GM12878 (cell line): ENCODE results near the gene TPO. TPM values are rescaled to one million over a fixed set of nuclear protein-coding genes. Genes with fewer than 3 reads are reported as not detected.

ENCODE experiments used
- ATAC-seq: fragments of 200-7000 bp; cut with Tn5 transposase; 3 replicates; pipeline ENCODE4 v1.9.1; 2020; ENCODE audit warnings: mild to moderate bottlenecking, moderate library complexity
- BruUV-seq: library from RNA; stranded (reverse); fragments of 400-500 nt; replicated peaks from 2 replicates; lab custom pipeline; 2021; lab: Mats Ljungman, UMichigan
- CTCF ChIA-PET: fragments of 300-600 bp; sonication (Branson Sonifier 250); formaldehyde crosslinking; extraction: SDS; loops from one replicate; lab custom pipeline; 2021; ENCODE audit warnings: inconsistent platforms; lab: Yijun Ruan, JAX
- POLR2A ChIA-PET: fragments of 350-600 bp; formaldehyde crosslinking; extraction: SDS; loops from one replicate; lab custom pipeline; 2021; ENCODE audit warnings: inconsistent platforms; lab: Charles Lee
- RAD21 ChIA-PET: fragments of 300-600 bp; sonication (Branson Sonifier 250); formaldehyde crosslinking; loops from one replicate; lab custom pipeline; 2023; ENCODE audit warnings: antibody characterized with exemption; ENCODE audit not compliant: unreplicated experiment; lab: Charles Lee
- SMC1A ChIA-PET: fragments of 300-600 bp; sonication (Branson Sonifier 250); formaldehyde crosslinking; loops from one replicate; lab custom pipeline; 2023; ENCODE audit not compliant: unreplicated experiment, uncharacterized antibody; lab: Charles Lee
- DNase-seq: peaks from one replicate; pipeline ENCODE4 v3.0.0-alpha.2; 2011; ENCODE audit warnings: low read depth, low spot score
- FAIRE-seq: peaks from 3 replicates; lab custom pipeline; 2011; peaks lifted over from hg19 to GRCh38; lab: Jason Lieb, UNC
- H2AFZ ChIP-seq: 2 replicates; pipeline ENCODE4 v1.6.0; 2011; ENCODE audit warnings: low read depth, low read length, control low read depth; ENCODE audit not compliant: control insufficient read depth
- H3K27ac ChIP-seq: 2 replicates; pipeline ENCODE4 v1.5.1; 2011; ENCODE audit warnings: control low read depth; ENCODE audit not compliant: control insufficient read depth, insufficient read depth
- H3K27me3 ChIP-seq, 2 experiments: replicated peaks in 1 of 2; 2 replicates each; pipeline versions ENCODE4 v1.6.0 to v1.6.1; 2011; ENCODE audit warnings: low read length in 1 of 2; ENCODE audit not compliant: control insufficient read depth in 2 of 2, insufficient read depth in 2 of 2
- H3K36me3 ChIP-seq, 2 experiments: 2 replicates each; pipeline ENCODE4 v1.5.1; 2011; ENCODE audit warnings: low read length in 1 of 2; ENCODE audit not compliant: control insufficient read depth in 2 of 2, insufficient read depth in 2 of 2
- H3K4me1 ChIP-seq: 2 replicates; pipeline ENCODE4 v1.6.1; 2011; ENCODE audit warnings: mild to moderate bottlenecking, low read length, moderate library complexity, mixed read lengths; ENCODE audit not compliant: control insufficient read depth, insufficient read depth
- H3K4me2 ChIP-seq: 2 replicates; pipeline ENCODE4 v1.6.0; 2011; ENCODE audit warnings: control low read depth; ENCODE audit not compliant: control insufficient read depth, insufficient read depth
- H3K4me3 ChIP-seq: fragments of 200-600 bp; sonication (generic); 2 replicates; pipeline ENCODE4 v1.5.1; 2016
- H3K79me2 ChIP-seq: 2 replicates; pipeline ENCODE4 v1.6.0; 2011; ENCODE audit warnings: low read length; ENCODE audit not compliant: control insufficient read depth, insufficient read depth
- H3K9ac ChIP-seq: 2 replicates; pipeline ENCODE4 v1.8.0; 2011; ENCODE audit warnings: low read length, control low read depth, mixed read lengths; ENCODE audit not compliant: control insufficient read depth, insufficient read depth
- H3K9me3 ChIP-seq: replicated peaks from 3 replicates; pipeline ENCODE4 v1.5.1; 2011; ENCODE audit warnings: mild to moderate bottlenecking, low read length; ENCODE audit not compliant: control insufficient read depth, insufficient read depth
- H4K20me1 ChIP-seq: 2 replicates; pipeline ENCODE4 v1.6.0; 2011; ENCODE audit not compliant: control insufficient read depth, insufficient read depth
- CBX3 ChIP-seq: fragments of 200-600 bp; sonication (generic); IDR thresholded peaks from 2 replicates; pipeline ENCODE4 v1.6.1; 2016; ENCODE audit warnings: low read depth, borderline replicate concordance
- DPF2 ChIP-seq: fragments of 450-650 bp; IDR thresholded peaks from 2 replicates; pipeline ENCODE4 v1.6.1; 2017; ENCODE audit warnings: mild to moderate bottlenecking
- HDAC6 ChIP-seq: fragments of 200-600 bp; sonication (generic); IDR thresholded peaks from one replicate; pipeline ENCODE4 v1.8.0; 2017; ENCODE audit warnings: antibody characterized with exemption; ENCODE audit not compliant: unreplicated experiment
- HDGF ChIP-seq: fragments of 450-650 bp; IDR thresholded peaks from 2 replicates; pipeline ENCODE4 v1.6.1; 2016; ENCODE audit warnings: antibody characterized with exemption
- IKZF1 ChIP-seq: fragments of 450-650 bp; conservative IDR thresholded peaks from 2 replicates; pipeline ENCODE4 v1.6.1; 2017; ENCODE audit warnings: antibody characterized with exemption, mild to moderate bottlenecking
- KAT2A ChIP-seq: conservative IDR thresholded peaks from 2 replicates; pipeline ENCODE4 v1.6.1; 2011; ENCODE audit warnings: low read depth, low read length; ENCODE audit not compliant: control insufficient read depth
- LARP7 ChIP-seq: fragments of 450-650 bp; IDR thresholded peaks from 2 replicates; pipeline ENCODE4 v1.6.1; 2017; ENCODE audit warnings: mild to moderate bottlenecking
- MEF2A ChIP-seq: IDR thresholded peaks from 2 replicates; pipeline ENCODE4 v1.6.1; 2011; ENCODE audit warnings: low read depth, mild to moderate bottlenecking, low read length, moderate library complexity; ENCODE audit not compliant: insufficient read depth
- NBN ChIP-seq: fragments of 450-650 bp; IDR thresholded peaks from 2 replicates; pipeline ENCODE4 v1.6.1; 2016
- NRF1 ChIP-seq: conservative IDR thresholded peaks from 2 replicates; pipeline ENCODE4 v1.6.1; 2011; ENCODE audit warnings: mild to moderate bottlenecking, low read depth, low read length, improper control_type of control experiment
- PML ChIP-seq: IDR thresholded peaks from 2 replicates; pipeline ENCODE4 v1.6.1; 2012; ENCODE audit warnings: low read length, inconsistent platforms
- POLR2AphosphoS2 ChIP-seq: IDR thresholded peaks from 2 replicates; pipeline ENCODE4 v1.6.1; 2011; ENCODE audit warnings: low read depth, mild to moderate bottlenecking, low read length, improper control_type of control experiment, moderate library complexity
- POU2F2 ChIP-seq: IDR thresholded peaks from 3 replicates; pipeline ENCODE4 v1.6.1; 2011; ENCODE audit warnings: low read depth, mild to moderate bottlenecking, low read length, borderline replicate concordance
- WGBS: methylation state at CpG from one replicate; pipeline ENCODE4 v1.1.6; 2016; ENCODE audit warnings: low lambda C conversion rate; ENCODE audit not compliant: insufficient replicate concordance, insufficient coverage; ENCODE audit errors: missing lambda C conversion rate; 5-methylcytosine and 5-hydroxymethylcytosine counted together
- in situ Hi-C: fragments of 300-500 bp; cut with MboI; formaldehyde crosslinking; loops from 9 replicates; pipeline ENCODE4 v1.14.3; 2018; ENCODE audit warnings: mixed read lengths
- intact Hi-C: fragments of 100-400 bp; cut with micrococcal nuclease; formaldehyde crosslinking; loops from one replicate; pipeline ENCODE4 v1.14.2; 2022; ENCODE audit not compliant: unreplicated experiment
- polyA plus RNA-seq, 11 experiments: library from polyadenylated mRNA; depleted of rRNA in 4 of 11; unstranded in 6 of 11; stranded (reverse) in 5 of 11; fragments of >200 nt; fragmentation: Nextera tagmentation in 4 of 11; fragmentation: Illumina TruSeq in 1 of 11; extraction: Ambion mirVana in 4 of 11; extraction: Trizol in 1 of 11; gene quantifications; 1 replicate in 1 of 11; 2 replicates in 10 of 11; pipeline versions ENCODE4 v1.2.1 to v1.2.3, GENCODE V29; 2011 to 2016; ENCODE audit warnings: inconsistent platforms in 2 of 11, missing spikeins in 2 of 11, low read depth in 1 of 11
- total RNA-seq, 4 experiments: library from RNA; depleted of rRNA in 3 of 4; stranded (reverse); fragments of >200 nt in 3 of 4; fragmentation: Illumina TruSeq in 1 of 4; extraction: Trizol in 1 of 4; gene quantifications; 2 replicates each; pipeline versions ENCODE4 v1.2.1 to v1.2.3, GENCODE V29; 2013 to 2021

Gene TPO
- total and polyA plus RNA-seq, 10 of the 15 experiments (the other 5 are each of a cell fraction or from before 2014, with no cell fraction given) = 0.07 to 0.11 TPM; not detected in 8

DNA sequence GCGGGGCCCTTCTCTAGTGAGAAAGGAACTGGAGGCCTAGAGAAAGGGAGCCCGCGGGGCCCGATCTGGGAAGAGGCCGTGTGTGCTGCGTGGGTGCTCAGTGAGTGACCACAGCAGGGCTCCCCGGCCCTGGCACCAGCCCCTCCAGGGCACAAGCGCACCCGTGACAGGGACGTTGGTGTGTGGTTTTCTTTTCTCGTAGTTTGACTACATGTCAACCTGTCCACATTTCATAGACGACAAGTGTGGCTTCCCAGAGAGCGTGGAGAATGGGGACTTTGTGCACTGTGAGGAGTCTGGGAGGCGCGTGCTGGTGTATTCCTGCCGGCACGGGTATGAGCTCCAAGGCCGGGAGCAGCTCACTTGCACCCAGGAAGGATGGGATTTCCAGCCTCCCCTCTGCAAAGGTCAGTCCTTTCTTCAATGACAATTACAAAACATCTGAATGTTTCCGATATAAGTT is 83.1 kb downstream of the TPO start (continued):
- TF ChIP-seq POLR2AphosphoS2 (no peak), HDAC6 (no peak), MEF2A (no peak), LARP7 (no peak), NBN (no peak), DPF2 (no peak), NRF1 (no peak)

DNA sequence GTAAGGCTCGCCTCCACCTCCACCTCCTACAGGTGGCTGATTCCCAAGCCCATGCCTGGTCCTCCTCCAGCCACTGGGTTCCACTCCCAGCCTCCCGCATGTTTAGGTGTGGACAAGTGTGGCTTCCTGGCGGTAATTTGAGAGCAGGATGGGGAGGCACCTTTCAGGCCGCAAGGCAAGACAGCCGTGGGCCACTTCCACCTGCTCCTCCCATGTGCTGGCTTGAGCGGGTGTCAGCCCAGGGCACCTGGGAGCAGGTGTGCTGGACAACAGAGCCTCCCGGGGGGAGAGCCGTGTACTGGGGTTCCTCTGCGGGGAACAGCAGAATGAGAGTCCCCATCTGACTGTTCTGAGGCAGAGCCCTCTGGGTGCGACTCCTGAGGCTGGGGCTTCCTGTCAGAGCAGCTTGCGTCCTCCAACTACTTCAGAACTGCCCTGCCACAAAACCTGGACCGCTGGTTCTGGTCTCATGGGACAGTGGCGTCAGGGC is 83.9 kb downstream of the TPO start:
- Histone ChIP-seq H3K4me2 (no peak overlapping the region), H4K20me1 (no peaks in the 10 kb centered on the region), H3K9me3 (no peaks in the 10 kb centered on the region), H3K4me3 (no peak overlapping the region), H3K79me2 (no peaks in the 10 kb centered on the region), H3K9ac (no peak overlapping the region), H2AFZ (no peak overlapping the region), H3K27me3 (no peaks in the 10 kb centered on the region), H3K4me1 (no peaks in the 10 kb centered on the region), H3K36me3 (no peaks in the 10 kb centered on the region), H3K27ac (no peak overlapping the region)
- RAD21 ChIA-PET = no interaction called here
- no TSS peak for BruUV-seq
- ATAC-seq = no peak
- POLR2A ChIA-PET = no interaction called here
- in situ Hi-C loops = no loop called here
- no peak for DNase-seq
- no peak for FAIRE-seq
- CTCF ChIA-PET = no interaction called here
- SMC1A ChIA-PET = no interaction called here
- WGBS = 29% methylated on average over 13 of the region's 13 CpGs
- TF ChIP-seq CBX3 (no peak), IKZF1 (no peak), POU2F2 (no peak), HDGF (no peak), PML (no peak), KAT2A (no peak)
- intact Hi-C loops = no loop called here
